ENCODE results near the gene ITPKA. TPM values are rescaled to one million over a fixed set of nuclear protein-coding genes. Genes with fewer than 3 reads are reported as not detected.

ITPKA gene
- total RNA-seq, 1 experiment from 2014 or later: 4.3 TPM

DNA sequence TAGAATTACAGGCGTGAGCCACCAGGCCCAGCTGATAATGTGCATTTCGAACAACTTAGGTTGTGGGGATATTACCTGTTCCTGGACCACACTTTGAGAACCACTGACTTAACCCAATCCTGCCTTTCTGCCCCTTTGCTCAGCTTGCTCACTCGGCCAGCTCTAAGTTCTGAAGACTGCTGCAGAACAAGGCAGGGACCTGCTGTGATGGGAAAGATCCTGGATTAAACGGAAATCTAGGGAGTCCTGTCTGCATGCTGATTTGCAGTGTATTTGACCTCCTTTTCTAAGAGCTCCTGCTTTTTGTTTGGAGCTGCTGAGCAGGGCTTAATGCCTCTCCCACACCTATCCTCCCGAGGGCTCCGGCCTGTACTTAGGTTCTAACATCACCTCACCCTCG lies 17.1 kb downstream of the ITPKA start:
- POLR2A ChIA-PET (ENCODE audit: low non-redundant PET): no interaction called here
- intact Hi-C loops (cut with micrococcal nuclease; ENCODE audit: unreplicated experiment): no loop called here

DNA sequence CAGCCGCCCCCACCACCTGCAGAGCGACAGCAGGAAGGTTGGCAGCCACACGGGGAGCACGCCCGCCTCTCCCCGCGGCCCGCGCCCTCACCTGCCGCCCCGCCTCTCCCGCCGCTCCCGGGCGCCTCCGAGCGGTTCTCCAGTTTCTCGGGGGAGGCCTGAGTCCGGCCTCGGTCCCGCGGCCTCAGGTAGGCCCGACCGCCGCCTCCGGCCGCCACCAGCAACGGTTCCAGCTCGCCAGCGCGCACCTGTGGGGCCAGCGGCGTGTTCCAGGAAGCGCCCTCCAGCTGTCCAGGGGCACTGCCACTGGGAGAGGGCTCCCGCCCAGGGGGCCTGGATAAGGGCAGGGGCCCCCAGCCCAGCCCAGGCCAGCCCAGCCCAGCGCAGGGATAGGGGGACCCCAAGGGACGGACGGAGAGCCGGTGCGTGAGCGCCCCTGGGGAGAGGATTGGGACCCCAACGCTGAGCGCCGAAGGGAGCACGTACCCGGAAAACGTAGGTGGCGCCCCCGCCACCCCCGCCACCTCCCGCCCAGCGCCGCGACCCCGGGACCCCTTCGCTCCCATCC lies 17.7 kb downstream of the ITPKA start:
- ChIA-PET POLR2A (ENCODE audit: low non-redundant PET) (no interaction called here), CTCF (interaction anchor here (0.6 kb wide), 1 partner anchor 8 kb away, joined by 4 read pairs; no protein-coding TSS in a partner anchor)
- Histone ChIP-seq H3K9me3 (ENCODE audit: low read depth, low read length, poor library complexity, severe bottlenecking) (no peaks in the 10 kb centered on the region), H3K27me3 (replicated peaks; ENCODE audit: insufficient read depth, low read depth, low read length, poor library complexity) (peaks cover 11% of the 10 kb centered on the region), H3K27ac (ENCODE audit: low read depth, low read length, poor library complexity, severe bottlenecking) (no peak overlapping the region), H3K4me1 (ENCODE audit: insufficient read depth, low read length, poor library complexity, severe bottlenecking) (peaks cover 20% of the 10 kb centered on the region), H3K4me3 (ENCODE audit: low read depth, low read length, poor library complexity, severe bottlenecking) (peak overlapping the region; percentile 59), H3K36me3 (ENCODE audit: insufficient read depth, low read length, poor library complexity, severe bottlenecking) (no peaks in the 10 kb centered on the region)
- TF ChIP-seq CTCF (conservative IDR thresholded peaks at IDR 0.05; ENCODE audit: low read depth, low read length) (no peak), EZH2 (IDR thresholded peaks at IDR 0.05; ENCODE audit: borderline replicate concordance, low read depth, low read length, poor library complexity, severe bottlenecking) (no peak)
- intact Hi-C loops (cut with micrococcal nuclease; ENCODE audit: unreplicated experiment): no loop called here
- DNase-seq (ENCODE audit: low spot score): no peak
- no TSS peak for BruUV-seq (replicated peaks)

More for the DNA sequence above, 17.1 kb downstream of the ITPKA start:
- no TSS peak for BruUV-seq (replicated peaks)
- peaks cover 20% of the 10 kb centered on the region for H3K4me1 ChIP-seq (ENCODE audit: insufficient read depth, low read length, poor library complexity, severe bottlenecking)
- no peak for DNase-seq (ENCODE audit: low spot score)
- TF ChIP-seq CTCF (conservative IDR thresholded peaks at IDR 0.05; ENCODE audit: low read depth, low read length) (no peak), EZH2 (IDR thresholded peaks at IDR 0.05; ENCODE audit: borderline replicate concordance, low read depth, low read length, poor library complexity, severe bottlenecking) (no peak)
- H3K9me3 ChIP-seq (ENCODE audit: low read depth, low read length, poor library complexity, severe bottlenecking): no peaks in the 10 kb centered on the region
- H3K27me3 ChIP-seq (replicated peaks; ENCODE audit: insufficient read depth, low read depth, low read length, poor library complexity): peaks cover 11% of the 10 kb centered on the region
- no peak overlapping the region for H3K4me3 ChIP-seq (ENCODE audit: low read depth, low read length, poor library complexity, severe bottlenecking)
- CTCF ChIA-PET: no interaction called here
- H3K27ac ChIP-seq (ENCODE audit: low read depth, low read length, poor library complexity, severe bottlenecking): no peak overlapping the region
- no peaks in the 10 kb centered on the region for H3K36me3 ChIP-seq (ENCODE audit: insufficient read depth, low read length, poor library complexity, severe bottlenecking)

GRCh38 chr15:41511899-41512369 lies 18.3 kb downstream of the ITPKA start:
- TF ChIP-seq EZH2 (IDR thresholded peaks at IDR 0.05; ENCODE audit: borderline replicate concordance, low read depth, low read length, poor library complexity, severe bottlenecking) (no peak), CTCF (conservative IDR thresholded peaks at IDR 0.05; ENCODE audit: low read depth, low read length) (0 out of 2 replicates have a peak, but pooled peaks have one; percentile 17)
- Histone ChIP-seq H3K4me1 (ENCODE audit: insufficient read depth, low read length, poor library complexity, severe bottlenecking) (peaks cover 20% of the 10 kb centered on the region), H3K9me3 (ENCODE audit: low read depth, low read length, poor library complexity, severe bottlenecking) (no peaks in the 10 kb centered on the region), H3K36me3 (ENCODE audit: insufficient read depth, low read length, poor library complexity, severe bottlenecking) (no peaks in the 10 kb centered on the region), H3K4me3 (ENCODE audit: low read depth, low read length, poor library complexity, severe bottlenecking) (peak overlapping the region; percentile 59), H3K27me3 (replicated peaks; ENCODE audit: insufficient read depth, low read depth, low read length, poor library complexity) (peaks cover 11% of the 10 kb centered on the region), H3K27ac (ENCODE audit: low read depth, low read length, poor library complexity, severe bottlenecking) (no peak overlapping the region)
- DNase-seq (ENCODE audit: low spot score): no peak
- intact Hi-C loops (cut with micrococcal nuclease; ENCODE audit: unreplicated experiment): no loop called here
- POLR2A ChIA-PET (ENCODE audit: low non-redundant PET): no interaction called here
- CTCF ChIA-PET: interaction anchor here (0.6 kb wide), 1 partner anchor 8 kb away, joined by 4 read pairs; no protein-coding TSS in a partner anchor
- no TSS peak for BruUV-seq (replicated peaks)
